ENCODE measurements around the gene FASTK.
A peak's percentile ranks its signal among the peaks of the same experiment; 100 is the strongest.

FASTK gene

DNA sequence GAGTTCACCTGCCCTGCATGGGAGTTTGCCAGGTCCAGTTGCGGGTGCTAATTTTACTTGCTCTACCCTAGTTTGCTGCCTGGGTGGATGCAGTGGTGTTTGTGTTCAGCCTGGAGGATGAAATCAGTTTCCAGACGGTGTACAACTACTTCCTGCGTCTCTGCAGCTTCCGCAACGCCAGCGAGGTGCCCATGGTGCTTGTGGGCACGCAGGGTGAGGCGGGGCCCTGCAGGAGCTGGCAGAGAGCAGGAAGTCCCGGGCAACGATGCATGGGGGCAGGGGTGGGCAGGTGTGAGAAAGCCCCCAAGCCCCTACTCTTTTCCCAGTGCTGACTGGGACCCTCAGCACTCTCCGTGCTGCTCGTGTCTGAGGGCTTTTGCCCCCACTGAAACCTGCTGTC, 37.0 kb upstream of the FASTK start:
- DNase-seq (ENCODE audit: low spot score): no peak

GRCh38 chr7:151116603-151117440, 36.2 kb upstream of the FASTK start:
- DNase-seq (ENCODE audit: low spot score): no peak

- no peak for DNase-seq (ENCODE audit: low spot score)
These were observed 35.3 kb upstream of the FASTK start for GRCh38 chr7:151115836-151116418.

DNA sequence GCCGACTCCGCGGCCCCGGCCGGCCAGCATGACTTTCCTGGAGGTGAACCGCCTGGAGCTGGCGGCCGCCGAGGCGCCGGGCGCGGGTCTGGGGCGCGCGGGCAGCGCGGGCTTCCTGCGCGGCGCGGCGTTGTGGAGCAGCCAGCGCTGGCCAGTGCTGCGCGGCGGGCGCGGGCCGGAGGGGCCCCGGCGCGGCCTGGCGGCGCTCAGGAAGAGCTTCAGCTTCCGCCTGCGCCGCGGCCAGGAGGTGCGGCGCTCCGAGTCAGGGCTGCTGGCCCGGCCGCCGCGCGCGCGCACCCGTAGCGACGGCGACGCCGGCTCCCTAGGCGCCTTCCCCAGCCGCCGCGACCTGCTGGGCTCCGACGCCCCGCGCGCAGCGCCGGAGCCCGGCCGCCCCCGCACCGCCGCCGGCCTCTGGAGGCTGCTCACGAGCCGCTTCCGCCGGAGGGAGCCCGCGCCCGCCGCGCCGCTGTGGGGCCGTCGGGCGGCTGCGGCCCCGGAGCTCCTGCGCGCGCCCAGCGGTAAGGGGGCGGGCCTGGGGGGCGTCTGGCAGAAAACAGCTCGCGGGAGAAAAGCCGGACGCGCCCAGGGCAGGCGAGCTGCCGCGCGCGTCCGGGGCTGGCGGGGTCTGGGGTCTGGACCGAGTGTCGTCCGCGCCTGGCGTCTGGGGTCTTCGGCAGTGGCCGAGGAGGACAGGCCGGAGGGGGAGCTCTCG, 34.7 kb upstream of the FASTK start:
- DNase-seq (ENCODE audit: low spot score): no peak

DNA sequence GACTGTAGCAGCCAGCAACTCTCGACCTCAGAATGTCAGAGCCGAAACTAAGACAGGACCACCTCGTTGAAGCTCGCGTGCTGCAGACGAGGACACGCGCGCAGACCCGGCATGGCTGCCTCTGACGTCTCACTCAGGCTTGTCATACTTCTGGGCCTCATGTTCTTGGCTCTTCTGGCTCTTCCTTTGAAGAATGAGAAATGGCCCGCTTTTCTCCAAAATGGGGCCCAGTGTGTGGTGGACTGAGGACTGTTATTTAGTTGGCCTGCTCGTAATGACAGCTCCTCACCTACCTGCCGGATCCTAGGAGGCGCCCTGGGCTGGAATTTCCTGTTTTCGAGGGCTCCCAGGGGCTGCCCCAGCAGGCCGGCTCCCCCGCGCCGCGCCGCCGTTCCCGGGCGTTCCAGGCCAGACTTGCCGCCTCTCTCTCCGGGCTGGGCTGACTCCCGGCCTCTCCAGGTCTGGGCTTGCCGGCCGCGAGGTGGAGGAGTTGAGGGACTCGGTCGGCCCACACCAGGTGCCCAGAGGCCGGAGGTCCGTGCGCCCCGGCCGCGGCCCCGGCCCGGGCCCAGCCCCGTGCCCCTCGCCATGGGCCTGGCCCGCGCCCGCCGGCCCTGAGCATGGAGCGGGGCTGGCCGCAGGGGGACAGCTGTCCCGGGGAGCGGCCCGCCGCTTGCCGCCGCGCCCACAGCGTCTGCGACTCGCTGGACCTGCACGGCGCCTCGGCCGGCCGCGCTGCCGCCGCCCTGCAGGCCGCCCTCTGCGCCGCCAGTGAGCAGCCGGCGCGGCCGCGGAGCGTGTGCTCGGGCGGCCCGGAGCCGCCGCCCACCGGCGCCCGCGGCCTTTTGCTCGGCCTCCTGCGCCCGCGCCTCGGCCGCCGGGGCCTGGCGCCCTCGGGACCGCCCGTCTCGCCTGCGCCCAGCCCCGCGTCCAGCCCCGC, 33.8 kb upstream of the FASTK start:
- DNase-seq (ENCODE audit: low spot score): no peak

- no peak for DNase-seq (ENCODE audit: low spot score)
These were observed 32.9 kb upstream of the FASTK start for GRCh38 chr7:151113344-151114150.

GRCh38 chr7:151110941-151111645, 30.5 kb upstream of the FASTK start:
- peak; percentile 88 for DNase-seq (ENCODE audit: low spot score)

- DNase-seq (ENCODE audit: low spot score): no peak
These were observed 29.8 kb upstream of the FASTK start for GRCh38 chr7:151110236-151110940.

DNA sequence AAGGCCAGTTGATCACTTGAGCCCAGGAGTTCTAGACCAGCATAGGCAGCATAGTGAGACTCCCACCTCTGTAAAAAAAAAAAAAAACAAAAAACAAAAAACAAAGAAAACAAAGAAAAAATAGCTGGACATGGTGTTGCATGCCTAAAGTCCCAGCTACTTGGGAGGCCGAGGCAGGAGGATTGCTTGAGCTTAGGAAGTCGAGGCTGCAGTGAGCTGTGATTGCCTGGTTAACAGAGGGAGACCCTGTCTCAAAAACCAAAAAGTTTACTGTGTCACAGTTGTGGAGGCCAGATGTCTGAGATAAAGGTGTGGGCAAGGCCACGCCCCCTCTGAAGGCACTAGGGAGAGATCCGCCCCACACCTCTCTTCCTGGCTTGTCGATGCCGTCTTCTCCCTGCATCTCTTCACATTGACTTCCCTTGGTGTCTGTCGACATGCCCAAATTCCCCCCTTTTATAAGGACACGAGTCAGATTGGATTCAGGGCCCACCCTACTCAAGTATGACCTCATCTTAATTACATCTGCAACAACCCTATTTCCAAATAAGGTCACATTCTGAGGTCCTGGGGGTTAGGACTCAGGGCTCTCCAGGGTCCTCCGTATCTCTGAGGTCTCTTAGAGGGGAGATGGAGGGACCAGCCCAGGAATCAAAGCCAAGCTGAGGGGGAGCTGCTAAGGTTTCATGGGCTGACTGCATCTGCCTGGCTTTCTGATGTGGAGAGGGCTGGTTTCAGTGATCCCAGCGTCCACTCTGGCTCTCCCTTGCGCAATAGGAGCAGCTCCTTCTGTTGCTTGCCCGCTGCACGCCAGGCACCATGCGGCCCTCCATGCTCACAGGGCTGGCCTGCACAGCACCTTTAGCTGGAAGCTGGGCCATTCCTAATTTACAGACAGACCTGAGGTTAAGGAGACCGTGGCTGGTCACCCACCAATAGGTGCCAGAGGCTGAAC, 28.8 kb upstream of the FASTK start:
- DNase-seq (ENCODE audit: low spot score): no peak

- DNase-seq (ENCODE audit: low spot score): no peak
These were observed 27.3 kb upstream of the FASTK start for GRCh38 chr7:151107882-151108281.

DNA sequence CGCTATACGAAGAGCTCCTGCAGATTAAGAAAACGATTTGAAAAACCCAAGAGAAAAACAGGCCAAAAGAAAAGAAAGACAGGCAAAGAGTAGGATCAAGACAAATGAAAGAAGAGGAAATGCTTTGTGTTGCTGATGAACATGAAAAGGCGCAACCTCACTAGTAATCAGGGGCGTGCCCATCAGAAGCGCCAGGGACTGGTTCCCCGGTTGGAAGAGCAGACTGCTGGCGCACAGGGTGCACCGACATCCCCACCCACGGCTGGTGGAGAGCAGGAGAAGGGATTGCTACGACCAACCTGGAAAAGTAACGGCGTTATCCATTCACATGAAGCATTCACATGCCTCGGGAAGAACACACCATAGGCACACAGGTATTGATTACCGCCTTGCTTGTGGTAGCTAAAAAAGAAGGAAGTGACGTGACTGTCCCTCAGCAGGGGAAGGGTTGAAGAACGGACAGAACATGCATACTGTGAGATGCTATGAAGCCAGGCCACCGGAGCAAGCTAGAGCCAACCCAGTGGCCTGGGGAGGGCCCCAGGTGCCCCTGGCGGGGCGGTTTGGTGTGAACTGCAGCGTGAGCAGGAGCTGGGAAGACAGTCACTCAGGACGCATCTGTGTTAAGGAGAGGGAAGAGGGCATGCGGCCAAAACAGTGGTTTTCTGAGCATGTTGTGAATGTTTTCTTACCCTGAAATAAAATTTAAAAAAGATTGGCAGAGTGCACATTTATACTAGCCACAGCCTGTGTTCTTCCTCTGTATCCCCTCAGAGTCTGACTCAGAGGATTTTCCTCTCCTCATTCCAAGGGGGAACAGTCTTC, 24.0 kb upstream of the FASTK start:
- DNase-seq (ENCODE audit: low spot score): no peak

- DNase-seq (ENCODE audit: low spot score): no peak
These were observed 23.4 kb upstream of the FASTK start for GRCh38 chr7:151103973-151104372.

GRCh38 chr7:151102991-151103390, 22.4 kb upstream of the FASTK start:
- no peak for DNase-seq (ENCODE audit: low spot score)

DNA sequence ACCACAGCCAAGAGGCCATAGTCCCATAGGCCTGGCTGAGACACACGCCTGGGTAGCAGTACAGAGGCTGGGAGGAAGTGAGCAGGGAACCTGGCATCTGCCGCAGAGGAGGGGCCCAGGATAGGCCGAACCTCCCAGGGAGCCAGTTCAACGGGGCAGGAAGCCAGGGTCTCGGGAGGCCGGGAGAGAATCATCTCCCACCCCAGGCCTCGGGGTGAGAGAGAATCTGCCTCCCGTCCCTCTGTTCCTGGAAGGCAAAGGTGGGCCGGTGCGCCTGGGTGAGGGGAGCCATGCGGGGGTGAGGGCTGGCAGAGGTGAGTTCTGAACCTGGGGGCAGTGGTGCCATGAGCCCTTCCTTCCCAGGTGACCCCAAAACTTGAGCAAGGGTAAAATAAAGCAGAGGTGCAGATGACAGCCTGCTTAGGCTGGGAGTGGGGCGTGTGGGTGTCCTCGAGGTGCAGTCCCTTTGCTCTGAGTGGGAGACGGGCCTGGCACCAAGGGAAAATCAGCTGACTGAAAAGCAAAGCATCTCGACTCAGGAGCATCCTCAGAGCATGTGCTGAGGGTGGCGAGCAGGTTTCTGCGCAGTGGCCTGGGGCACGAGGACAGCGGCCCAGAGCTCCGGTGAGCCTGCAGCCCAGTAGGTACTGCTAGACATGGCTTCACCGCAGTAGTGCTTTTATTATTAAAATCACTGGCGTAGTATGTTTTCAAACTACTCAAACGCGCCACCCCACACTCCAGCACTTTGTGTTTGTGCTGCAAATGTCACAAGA, 21.2 kb upstream of the FASTK start:
- DNase-seq (ENCODE audit: low spot score): no peak

DNA sequence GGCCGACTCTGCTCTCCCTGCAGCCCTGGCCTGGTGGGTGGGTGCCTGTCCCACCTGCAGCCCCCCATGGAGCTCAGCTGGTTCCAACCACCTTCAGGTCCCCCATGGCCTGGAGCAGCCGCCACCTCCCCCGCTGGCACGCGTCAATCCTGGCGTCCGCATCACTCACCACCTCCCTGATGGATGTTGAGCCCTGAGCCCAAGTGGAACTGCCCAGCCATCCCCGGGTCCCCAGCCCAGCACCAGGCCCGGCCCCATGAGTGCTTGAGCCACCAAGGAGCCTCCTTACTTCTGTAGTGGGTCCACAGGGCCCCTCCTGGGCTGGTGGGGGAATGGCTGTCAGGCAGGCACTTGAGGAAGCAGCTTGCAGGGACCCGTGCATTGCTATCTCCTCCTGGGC, 20.3 kb upstream of the FASTK start:
- DNase-seq (ENCODE audit: low spot score): no peak

DNA sequence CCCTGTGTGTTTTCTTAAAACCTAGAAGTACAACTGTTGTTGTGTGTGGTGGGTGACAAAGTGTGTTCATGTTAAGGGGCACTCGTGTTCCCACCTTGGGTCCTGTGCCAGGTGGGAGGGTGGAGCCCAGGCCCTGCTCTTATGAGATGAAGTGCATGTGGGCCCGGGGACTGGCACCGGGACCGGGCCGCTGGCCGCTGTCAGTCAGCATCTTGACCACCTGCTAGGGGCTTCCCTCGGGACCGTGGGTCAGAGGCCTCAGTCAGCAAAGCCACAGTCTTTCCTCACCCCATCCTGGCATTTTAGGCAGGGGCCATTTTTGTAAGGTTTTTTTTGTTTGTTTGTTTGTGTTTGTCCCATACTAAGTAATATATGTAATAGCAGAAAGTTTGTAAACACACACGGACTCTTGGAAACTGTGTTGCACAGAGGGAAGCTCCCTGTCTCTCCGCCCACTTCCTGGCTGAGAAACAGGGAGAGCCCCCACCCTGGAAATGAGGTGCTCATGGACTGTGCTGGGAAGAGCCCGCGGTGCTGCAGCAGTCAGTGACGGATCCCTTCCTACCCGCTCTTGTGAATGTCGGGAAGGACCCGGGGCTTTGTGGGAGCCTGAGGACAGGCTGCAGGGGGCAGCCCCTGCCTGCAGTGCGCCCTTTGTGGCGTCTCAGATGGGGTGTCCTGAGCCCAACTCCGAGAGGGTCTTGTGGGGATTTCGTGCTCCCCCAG, 19.0 kb upstream of the FASTK start:
- no peak for DNase-seq (ENCODE audit: low spot score)

Data from Ammon's horn (tissue), 1 donor.